ENCODE results near the gene ATP6V0D1. TPM values are rescaled to one million over a fixed set of nuclear protein-coding genes. Genes with fewer than 3 reads are reported as not detected.

The ATP6V0D1 gene
- total RNA-seq, 2 experiments from 2014 or later: 16.3 to 17.3 TPM

DNA sequence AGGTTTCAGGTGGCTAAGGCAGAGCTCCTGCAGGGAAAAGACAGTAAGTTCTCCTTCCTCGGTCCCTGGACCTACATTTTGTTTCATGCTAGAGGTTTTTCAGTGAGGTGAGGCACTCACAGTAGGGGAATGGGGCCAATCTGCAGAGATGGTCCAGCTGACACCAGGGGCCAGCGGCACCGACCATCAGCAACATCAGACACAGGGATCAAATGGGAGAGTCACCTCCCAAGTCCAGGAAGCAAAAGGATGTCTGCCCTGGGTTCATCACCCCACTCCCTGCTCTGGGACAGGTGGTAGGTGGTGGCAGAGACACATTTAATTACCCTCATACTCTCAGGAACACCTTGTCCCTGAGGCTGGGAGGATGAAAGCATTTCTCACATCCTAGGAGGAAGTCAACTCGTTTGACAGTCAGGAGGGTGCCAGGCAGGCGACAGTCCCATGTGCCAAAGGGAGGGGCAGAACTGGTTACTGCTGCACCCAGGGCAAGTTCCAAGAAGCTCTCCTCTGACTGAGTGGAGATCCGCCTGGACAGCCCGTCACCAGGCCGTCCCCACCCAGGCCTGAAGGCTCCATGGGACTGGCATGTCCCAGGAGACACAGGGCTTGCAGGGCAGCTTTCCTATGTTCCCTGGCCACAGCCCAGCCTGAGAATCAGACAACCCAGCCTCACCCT lies 19.2 kb downstream of the ATP6V0D1 start:
- no peak overlapping the region for H3K27ac Mint-ChIP-seq
- CTCF ChIA-PET: interaction anchor here (1.0 to 1.2 kb wide), 2 partner anchors 16 to 18 kb away, joined by 6 read pairs; no protein-coding TSS in a partner anchor
- intact Hi-C loops (cut with DNase I, micrococcal nuclease): no loop called here
- ATAC-seq: no peak
- peaks cover 10% of the 10 kb centered on the region for H3K4me1 Mint-ChIP-seq
- no peaks in the 10 kb centered on the region for H3K27me3 Mint-ChIP-seq
- no peak overlapping the region for H3K4me3 Mint-ChIP-seq
- DNase-seq: no peak
- no peaks in the 10 kb centered on the region for H3K9me3 Mint-ChIP-seq (ENCODE audit: low read depth)
- POLR2A ChIA-PET: no interaction called here
- H3K36me3 Mint-ChIP-seq (ENCODE audit: low read depth): no peaks in the 10 kb centered on the region

DNA sequence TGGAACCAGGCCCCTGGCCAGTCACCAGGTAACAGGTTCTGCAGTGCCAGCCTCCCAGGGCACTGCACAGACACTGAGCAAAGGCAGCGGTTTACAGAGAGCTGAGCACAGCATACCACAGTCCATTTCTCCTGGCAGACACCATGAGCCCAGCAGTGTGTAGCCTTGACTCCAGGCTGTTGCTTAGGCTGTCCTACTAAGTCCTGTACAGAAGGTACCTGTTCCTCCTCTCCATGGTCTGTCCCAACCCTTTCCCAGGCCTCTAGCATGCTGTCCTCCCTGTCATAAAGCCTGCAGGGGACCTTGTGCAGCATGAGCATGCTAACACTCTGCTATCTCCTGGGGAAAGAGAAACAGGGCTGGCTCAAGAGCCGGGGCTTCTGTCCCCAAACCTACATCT lies 20.0 kb downstream of the ATP6V0D1 start:
- Mint-ChIP-seq H3K9me3 (ENCODE audit: low read depth) (no peaks in the 10 kb centered on the region), H3K36me3 (ENCODE audit: low read depth) (no peaks in the 10 kb centered on the region), H3K4me1 (peaks cover 12% of the 10 kb centered on the region), H3K27ac (no peak overlapping the region), H3K27me3 (no peaks in the 10 kb centered on the region), H3K4me3 (no peak overlapping the region)
- CTCF ChIA-PET: interaction anchor here (1.2 kb wide), 1 partner anchor 18 kb away, joined by 6 read pairs; no protein-coding TSS in a partner anchor
- intact Hi-C loops (cut with DNase I, micrococcal nuclease): no loop called here
- DNase-seq (no peak), ATAC-seq (no peak)
- POLR2A ChIA-PET: no interaction called here

DNA sequence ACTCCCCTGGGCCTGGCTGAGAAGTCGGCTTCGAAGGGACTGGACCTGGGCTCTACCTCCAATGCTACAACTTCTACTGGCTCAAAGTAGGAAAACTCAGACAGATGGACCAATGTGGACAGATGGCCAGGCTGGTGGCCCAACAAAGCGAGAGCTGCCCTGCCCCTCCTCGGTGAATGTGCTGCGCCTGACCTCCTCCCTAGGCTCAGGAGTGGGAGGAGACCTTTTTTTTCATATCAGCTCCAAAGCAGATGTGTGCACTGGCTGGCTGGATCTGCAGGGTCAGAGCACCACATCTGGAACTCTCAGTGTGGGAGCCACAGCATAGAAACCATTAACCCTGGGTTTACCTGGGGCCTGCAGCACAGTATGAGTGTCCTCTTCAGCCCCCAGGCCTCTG lies 20.8 kb downstream of the ATP6V0D1 start:
- ChIA-PET POLR2A (no interaction called here), CTCF (interaction anchor here (0.6 to 1.7 kb wide), 3 partner anchors 12 to 116 kb away, joined by 3 to 5 read pairs (median 3); partner anchors contain the start of gene ATP6V0D1)
- no peak for ATAC-seq
- H3K4me1 Mint-ChIP-seq: peaks cover 8% of the 10 kb centered on the region
- intact Hi-C loops (cut with DNase I, micrococcal nuclease): no loop called here
- no peak overlapping the region for H3K27ac Mint-ChIP-seq
- H3K4me3 Mint-ChIP-seq: no peak overlapping the region
- no peaks in the 10 kb centered on the region for H3K27me3 Mint-ChIP-seq
- no peaks in the 10 kb centered on the region for H3K36me3 Mint-ChIP-seq (ENCODE audit: low read depth)
- DNase-seq: no peak
- H3K9me3 Mint-ChIP-seq (ENCODE audit: low read depth): no peaks in the 10 kb centered on the region

GRCh38 chr16:67459861-67460150 lies 21.2 kb downstream of the ATP6V0D1 start:
- no peak for ATAC-seq
- no peaks in the 10 kb centered on the region for H3K36me3 Mint-ChIP-seq (ENCODE audit: low read depth)
- no peak for DNase-seq
- intact Hi-C loops (cut with DNase I, micrococcal nuclease): no loop called here
- no peaks in the 10 kb centered on the region for H3K9me3 Mint-ChIP-seq (ENCODE audit: low read depth)
- no peaks in the 10 kb centered on the region for H3K27me3 Mint-ChIP-seq
- H3K4me1 Mint-ChIP-seq: peaks cover 8% of the 10 kb centered on the region
- ChIA-PET CTCF (interaction anchor here (0.6 to 1.7 kb wide), 2 partner anchors 12 to 21 kb away, joined by 3 to 5 read pairs; partner anchors contain the start of gene ATP6V0D1), POLR2A (no interaction called here)
- no peak overlapping the region for H3K27ac Mint-ChIP-seq
- no peak overlapping the region for H3K4me3 Mint-ChIP-seq

GRCh38 chr16:67459066-67459860 lies 21.7 kb downstream of the ATP6V0D1 start:
- Mint-ChIP-seq H3K9me3 (ENCODE audit: low read depth) (no peaks in the 10 kb centered on the region), H3K4me1 (peaks cover 8% of the 10 kb centered on the region), H3K36me3 (ENCODE audit: low read depth) (no peaks in the 10 kb centered on the region), H3K27ac (no peak overlapping the region), H3K4me3 (no peak overlapping the region), H3K27me3 (no peaks in the 10 kb centered on the region)
- intact Hi-C loops (cut with DNase I, micrococcal nuclease): no loop called here
- ChIA-PET CTCF (interaction anchor here (1.7 kb wide), 1 partner anchor 11 kb away, joined by 5 read pairs; no protein-coding TSS in a partner anchor), POLR2A (no interaction called here)
- ATAC-seq (no peak), DNase-seq (no peak)

- peaks cover 8% of the 10 kb centered on the region for H3K4me1 Mint-ChIP-seq
- H3K27me3 Mint-ChIP-seq: no peaks in the 10 kb centered on the region
- H3K36me3 Mint-ChIP-seq (ENCODE audit: low read depth): peaks cover 1% of the 10 kb centered on the region
- no peaks in the 10 kb centered on the region for H3K9me3 Mint-ChIP-seq (ENCODE audit: low read depth)
- POLR2A ChIA-PET: no interaction called here
- intact Hi-C loops (cut with DNase I, micrococcal nuclease): no loop called here
- H3K4me3 Mint-ChIP-seq: no peak overlapping the region
- no peak for DNase-seq
- CTCF ChIA-PET: interaction anchor here (0.8 kb wide), 1 partner anchor 13 kb away, joined by 3 read pairs; no protein-coding TSS in a partner anchor
- no peak overlapping the region for H3K27ac Mint-ChIP-seq
- no peak for ATAC-seq
Observed at GRCh38 chr16:67458121-67458641, 22.8 kb downstream of the ATP6V0D1 start.

DNA sequence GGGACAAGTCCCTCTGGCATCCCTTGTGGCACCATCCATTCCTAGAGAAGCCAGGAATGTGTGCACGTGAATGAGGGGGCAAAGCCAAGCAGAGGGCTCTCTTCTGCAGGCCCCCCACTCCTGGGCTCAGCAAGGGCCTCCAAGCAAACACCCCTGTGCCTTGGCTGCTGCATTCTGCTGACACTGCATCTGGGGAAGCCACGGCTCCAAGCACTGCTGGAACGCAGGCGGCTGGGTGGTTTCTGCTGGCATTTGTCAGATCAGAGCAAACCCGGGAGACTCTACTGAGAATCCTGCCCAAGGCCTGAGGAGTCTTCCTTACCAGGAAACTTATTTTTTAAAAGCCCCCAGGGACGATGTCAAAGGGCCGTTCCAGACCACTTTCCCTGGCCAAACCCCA lies 23.3 kb downstream of the ATP6V0D1 start:
- CTCF ChIA-PET: interaction anchor here (0.8 to 2.5 kb wide), 3 partner anchors 10 to 24 kb away, joined by 3 to 13 read pairs (median 6); partner anchors contain the start of gene ATP6V0D1
- intact Hi-C loops (cut with DNase I, micrococcal nuclease): no loop called here
- Mint-ChIP-seq H3K4me1 (peaks cover 8% of the 10 kb centered on the region), H3K27me3 (no peaks in the 10 kb centered on the region), H3K27ac (no peak overlapping the region), H3K9me3 (ENCODE audit: low read depth) (no peaks in the 10 kb centered on the region), H3K36me3 (ENCODE audit: low read depth) (peaks cover 3% of the 10 kb centered on the region), H3K4me3 (no peak overlapping the region)
- POLR2A ChIA-PET: no interaction called here
- no peak for DNase-seq
- ATAC-seq: no peak

GRCh38 chr16:67456391-67457081 lies 24.4 kb downstream of the ATP6V0D1 start:
- Mint-ChIP-seq H3K27ac (no peak overlapping the region), H3K4me3 (no peak overlapping the region), H3K27me3 (no peaks in the 10 kb centered on the region), H3K4me1 (peaks cover 8% of the 10 kb centered on the region), H3K9me3 (ENCODE audit: low read depth) (no peaks in the 10 kb centered on the region), H3K36me3 (ENCODE audit: low read depth) (peaks cover 3% of the 10 kb centered on the region)
- DNase-seq: peak; percentile 17
- intact Hi-C loops (cut with DNase I, micrococcal nuclease): no loop called here
- ATAC-seq: no peak
- ChIA-PET POLR2A (interaction anchor here (0.5 to 0.6 kb wide), 2 partner anchors 91 to 409 kb away, joined by 4 to 5 read pairs; no protein-coding TSS in a partner anchor), CTCF (interaction anchor here (0.6 to 2.5 kb wide), 5 partner anchors 9 to 285 kb away, joined by 3 to 13 read pairs (median 4); partner anchors contain the start of gene ATP6V0D1)

GRCh38 chr16:67454852-67455251 lies 26.1 kb downstream of the ATP6V0D1 start:
- no peak for DNase-seq
- H3K27me3 Mint-ChIP-seq: no peaks in the 10 kb centered on the region
- H3K9me3 Mint-ChIP-seq (ENCODE audit: low read depth): no peaks in the 10 kb centered on the region
- CTCF ChIA-PET: interaction anchor here (0.6 kb wide), 1 partner anchor 287 kb away, joined by 3 read pairs; no protein-coding TSS in a partner anchor
- no peak overlapping the region for H3K27ac Mint-ChIP-seq
- H3K4me1 Mint-ChIP-seq: peaks cover 8% of the 10 kb centered on the region
- H3K4me3 Mint-ChIP-seq: no peak overlapping the region
- no peak for ATAC-seq
- POLR2A ChIA-PET: no interaction called here
- H3K36me3 Mint-ChIP-seq (ENCODE audit: low read depth): peaks cover 6% of the 10 kb centered on the region
- intact Hi-C loops (cut with DNase I, micrococcal nuclease): no loop called here

DNA sequence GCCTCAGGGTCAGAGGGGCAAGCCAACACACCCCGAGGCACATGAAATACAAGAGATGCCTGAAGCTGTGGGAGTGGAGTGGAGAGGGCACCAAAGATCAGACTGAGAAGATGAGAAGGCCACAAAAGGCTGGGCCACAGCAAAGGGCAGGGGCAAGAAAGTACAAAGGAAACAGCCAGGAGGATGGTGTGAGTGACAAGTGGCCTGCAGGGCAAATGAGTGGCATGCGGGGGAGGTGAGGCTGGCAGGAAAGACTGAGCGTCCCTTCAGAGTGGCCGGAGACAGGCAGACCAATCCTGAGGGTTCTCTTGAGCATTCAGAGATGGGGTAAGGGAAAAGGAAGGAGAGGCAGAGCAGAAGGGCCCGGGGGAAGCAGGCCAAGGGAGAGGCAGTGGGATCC lies 26.9 kb downstream of the ATP6V0D1 start:
- Mint-ChIP-seq H3K9me3 (ENCODE audit: low read depth) (no peaks in the 10 kb centered on the region), H3K27me3 (no peaks in the 10 kb centered on the region), H3K4me3 (no peak overlapping the region), H3K4me1 (peaks cover 8% of the 10 kb centered on the region), H3K27ac (no peak overlapping the region), H3K36me3 (ENCODE audit: low read depth) (peaks cover 6% of the 10 kb centered on the region)
- ATAC-seq (no peak), DNase-seq (no peak)
- intact Hi-C loops (cut with DNase I, micrococcal nuclease): no loop called here
- ChIA-PET CTCF (interaction anchor here (0.8 to 1.1 kb wide), 2 partner anchors 28 to 54 kb away, joined by 3 to 5 read pairs; no protein-coding TSS in a partner anchor), POLR2A (no interaction called here)

DNA sequence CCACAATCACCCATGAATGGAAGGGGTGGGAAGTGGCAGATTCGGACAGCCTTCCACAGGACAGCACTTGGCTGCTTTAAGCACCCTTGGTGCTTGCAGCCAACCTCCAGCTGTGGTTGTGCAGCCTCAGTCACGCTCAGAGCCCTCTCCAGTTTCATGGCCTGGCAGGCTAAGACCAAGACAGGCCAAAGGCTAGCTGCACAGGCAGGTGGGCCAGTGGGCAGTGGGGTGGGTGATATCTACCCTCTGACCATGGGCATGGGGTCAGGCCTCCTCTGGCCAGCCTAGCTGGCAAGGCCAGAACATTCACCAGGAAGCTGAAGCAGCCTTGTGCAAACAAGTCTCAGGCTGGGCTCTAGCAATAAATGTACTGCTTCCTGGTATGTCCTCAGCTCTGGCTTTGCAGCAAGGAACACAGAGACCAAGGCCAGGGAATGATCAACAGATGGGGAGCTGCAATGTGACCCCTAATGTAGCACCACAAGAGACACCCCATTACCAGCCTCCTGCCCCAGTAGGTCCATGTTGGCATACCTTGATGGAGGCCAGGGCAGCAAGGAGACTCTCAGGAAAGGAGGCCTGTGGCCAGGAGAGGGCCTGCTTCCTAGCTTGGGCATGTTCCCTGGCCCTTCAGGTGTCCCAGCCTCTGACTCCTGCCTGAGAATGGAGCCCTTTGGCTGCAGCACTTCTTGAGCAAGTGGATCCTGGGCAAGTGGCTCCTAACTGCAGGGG lies 29.1 kb downstream of the ATP6V0D1 start:
- POLR2A ChIA-PET: no interaction called here
- Mint-ChIP-seq H3K27ac (no peak overlapping the region), H3K27me3 (no peaks in the 10 kb centered on the region), H3K9me3 (ENCODE audit: low read depth) (no peaks in the 10 kb centered on the region), H3K36me3 (ENCODE audit: low read depth) (peaks cover 6% of the 10 kb centered on the region), H3K4me3 (no peak overlapping the region), H3K4me1 (peaks cover 4% of the 10 kb centered on the region)
- CTCF ChIA-PET: interaction anchor here (0.6 to 1.4 kb wide), 3 partner anchors 11 to 1831 kb away, joined by 3 to 6 read pairs (median 3); no protein-coding TSS in a partner anchor
- DNase-seq (no peak), ATAC-seq (no peak)
- intact Hi-C loops (cut with DNase I, micrococcal nuclease): no loop called here

All from activated CD4-positive, alpha-beta T cell treated with anti-CD3 and anti-CD28 coated beads for 36 hours (primary cell).